HG02870 (cell line): ENCODE measurements around the gene SEC24B.
"Not testable (repeated sequence)": the region's sequence is repeated elsewhere in the genome, so short reads cannot be mapped to it uniquely, and the experiment has no call there.

Experiments used
- ATAC-seq: cut with Tn5 transposase; IDR thresholded peaks from one replicate; pipeline ENCODE4 v1.9.1; 2021; ENCODE audit warnings: mild to moderate bottlenecking, moderate library complexity; ENCODE audit not compliant: unreplicated experiment

The SEC24B gene

DNA sequence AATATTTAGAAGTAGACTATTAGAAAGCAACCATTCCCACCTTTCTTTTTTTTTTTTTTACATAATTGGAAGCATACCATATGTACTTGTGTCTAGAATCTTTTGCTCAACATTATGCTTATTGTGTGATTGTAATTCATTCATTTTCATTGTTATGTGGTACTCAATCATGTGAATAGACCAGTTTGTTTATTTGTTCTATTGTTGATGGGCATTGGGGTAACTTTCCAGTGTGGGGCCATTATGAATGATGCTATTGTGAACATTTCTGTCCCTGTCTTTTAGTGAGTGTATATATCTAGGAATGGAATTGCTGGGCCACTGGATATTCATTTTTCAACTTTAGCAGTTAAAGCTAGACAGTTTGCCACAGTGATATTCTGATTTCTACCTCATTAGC lies 63.9 kb downstream of the SEC24B start:
- ATAC-seq: no peak

DNA sequence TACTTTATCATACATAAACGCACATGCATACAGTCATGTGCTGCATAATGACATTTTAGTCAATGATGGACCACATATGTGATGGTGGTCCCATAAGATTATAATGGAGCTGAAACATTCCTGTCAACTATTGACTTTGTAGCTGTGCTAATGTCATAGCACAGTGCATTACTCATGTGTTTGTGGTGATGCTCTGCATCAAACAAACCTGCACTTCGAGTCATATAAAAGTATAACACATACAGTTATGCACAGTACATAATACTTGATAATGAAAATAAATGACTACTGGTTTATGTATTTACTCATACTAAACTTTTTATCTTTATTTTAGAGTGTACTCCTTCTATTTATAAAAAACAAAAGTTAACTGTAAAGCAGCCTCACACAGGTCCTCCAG lies 65.9 kb downstream of the SEC24B start:
- ATAC-seq: no peak

DNA sequence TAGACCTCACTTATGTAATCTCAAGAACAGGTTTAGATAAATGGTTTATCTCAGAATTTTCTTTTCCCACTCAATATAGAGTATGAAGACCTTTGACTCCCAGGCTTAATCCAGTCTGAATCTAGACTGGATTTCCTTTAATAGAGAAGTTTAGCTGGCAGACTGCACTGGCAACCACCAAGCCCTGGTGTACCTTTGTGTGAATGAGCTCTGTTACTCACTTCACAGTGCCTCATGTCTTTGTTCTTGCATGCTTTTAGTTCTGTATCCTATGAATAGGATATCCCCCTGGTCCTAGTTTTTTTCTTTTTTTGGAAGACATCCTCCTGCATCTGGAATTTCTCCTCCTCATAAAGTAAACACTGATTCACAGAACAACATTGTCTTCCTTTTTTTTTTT lies 73.3 kb downstream of the SEC24B start:
- ATAC-seq: no peak

DNA sequence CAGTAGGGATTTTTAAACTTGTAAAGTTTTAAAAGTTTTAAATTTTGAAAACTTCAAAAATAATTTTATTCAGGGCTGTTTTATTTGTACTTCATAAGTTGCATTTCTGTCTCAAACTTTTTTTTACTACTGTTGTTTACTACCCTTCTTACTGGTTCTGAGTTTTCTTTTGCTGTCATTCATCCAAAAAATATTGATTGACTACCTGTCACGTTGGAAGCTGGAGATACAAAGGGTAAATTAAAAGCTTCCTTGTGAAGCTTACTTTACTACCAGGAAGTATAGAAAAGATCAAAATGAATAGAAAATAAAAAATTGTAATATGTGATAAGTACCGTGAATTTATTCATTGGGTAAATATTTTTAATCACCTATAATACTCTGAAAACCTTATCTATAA lies 77.1 kb downstream of the SEC24B start:
- no peak for ATAC-seq

DNA sequence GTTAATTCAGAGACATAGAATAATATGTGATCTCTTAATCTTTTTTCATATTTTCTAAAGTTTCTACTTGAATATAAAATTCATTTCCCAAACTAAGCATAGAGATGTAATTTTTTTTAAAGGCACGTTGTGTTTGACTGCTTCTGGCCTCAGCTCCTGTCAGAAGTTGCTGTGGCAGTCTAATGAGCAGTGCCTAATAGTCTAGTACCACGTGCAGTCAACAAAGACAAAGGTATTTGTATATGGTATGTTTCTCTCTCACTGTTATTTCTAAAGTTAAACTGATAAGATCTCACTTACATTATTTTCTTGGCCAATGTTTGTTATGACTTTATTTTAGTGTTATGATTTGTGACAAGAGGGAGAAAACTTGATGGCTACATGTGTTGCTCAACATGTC lies 77.8 kb downstream of the SEC24B start:
- no peak for ATAC-seq

DNA sequence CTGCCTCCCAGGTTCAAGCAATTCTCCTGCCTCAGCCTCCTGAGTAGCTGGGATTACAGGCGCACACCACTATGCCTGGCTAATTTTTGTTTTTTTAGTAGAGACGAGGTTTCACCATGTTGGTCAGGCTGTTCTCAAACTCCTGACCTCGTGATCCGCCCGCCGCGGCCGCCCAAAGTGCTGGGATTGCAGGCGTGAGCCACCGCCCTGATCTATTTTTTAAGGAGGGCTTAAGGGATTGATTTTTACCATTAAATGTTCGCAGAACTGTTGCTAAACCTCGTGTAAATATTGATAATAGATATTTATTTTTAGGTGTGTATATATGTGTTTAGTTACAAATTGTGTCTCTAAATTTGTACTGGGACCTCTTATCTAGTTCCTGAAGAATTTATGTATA lies 79.8 kb downstream of the SEC24B start:
- ATAC-seq: not testable (repeated sequence)

DNA sequence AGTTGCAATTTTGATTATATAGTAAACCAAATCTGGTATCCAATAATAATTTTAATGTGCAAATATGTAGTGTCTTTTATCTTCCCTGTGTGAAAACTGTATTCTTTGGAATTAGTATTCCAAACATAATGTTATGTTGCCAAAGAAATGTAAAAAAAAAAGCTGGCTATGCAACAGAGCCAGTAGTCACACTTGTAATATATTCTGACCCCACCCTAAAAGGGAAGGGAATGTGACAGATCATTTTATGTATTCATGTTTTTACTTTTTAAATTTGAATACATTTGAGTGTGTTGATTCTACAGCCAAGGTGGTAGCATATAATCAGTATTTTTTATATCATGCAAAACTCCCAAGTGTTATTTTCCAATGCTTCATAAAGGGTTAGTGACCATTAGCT lies 98.6 kb downstream of the SEC24B start:
- no peak for ATAC-seq

DNA sequence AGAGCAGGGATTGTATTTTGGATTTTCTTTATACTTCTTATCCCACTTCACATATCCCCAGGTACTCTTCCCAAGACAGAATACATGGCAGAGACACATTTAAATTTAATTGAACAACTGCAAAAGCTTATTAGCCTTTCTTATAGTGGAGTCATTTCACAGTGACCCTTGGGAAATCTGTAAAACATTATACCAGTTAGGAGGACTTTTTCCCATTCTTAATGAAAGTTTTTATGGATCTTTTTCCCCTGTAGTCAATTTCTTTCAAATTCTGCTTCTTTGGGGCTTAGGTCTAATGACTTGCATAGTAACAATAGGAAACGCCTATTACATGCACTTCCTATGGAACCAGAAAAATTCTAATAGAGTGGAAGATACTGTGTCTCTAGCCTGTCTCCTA lies 111.8 kb downstream of the SEC24B start:
- no peak for ATAC-seq

DNA sequence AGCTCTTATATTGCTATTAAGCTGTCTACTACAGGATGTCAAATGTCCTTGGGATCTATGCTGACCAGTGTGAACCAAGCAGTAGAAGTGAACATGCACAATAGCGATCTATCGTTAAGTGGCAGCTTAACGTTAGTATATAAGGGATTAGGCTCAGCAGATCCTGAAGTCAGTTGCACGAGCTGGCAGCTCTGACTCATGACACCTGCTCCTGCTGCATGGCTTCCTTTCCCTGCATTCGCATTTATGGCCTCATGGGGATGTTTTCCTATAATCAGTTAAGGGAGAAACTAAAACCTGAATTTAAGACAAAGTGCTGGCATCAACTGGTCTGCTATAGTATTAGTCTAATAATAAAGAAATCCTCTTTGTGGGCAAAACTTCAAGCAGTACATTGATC lies 113.8 kb downstream of the SEC24B start:
- no peak for ATAC-seq

DNA sequence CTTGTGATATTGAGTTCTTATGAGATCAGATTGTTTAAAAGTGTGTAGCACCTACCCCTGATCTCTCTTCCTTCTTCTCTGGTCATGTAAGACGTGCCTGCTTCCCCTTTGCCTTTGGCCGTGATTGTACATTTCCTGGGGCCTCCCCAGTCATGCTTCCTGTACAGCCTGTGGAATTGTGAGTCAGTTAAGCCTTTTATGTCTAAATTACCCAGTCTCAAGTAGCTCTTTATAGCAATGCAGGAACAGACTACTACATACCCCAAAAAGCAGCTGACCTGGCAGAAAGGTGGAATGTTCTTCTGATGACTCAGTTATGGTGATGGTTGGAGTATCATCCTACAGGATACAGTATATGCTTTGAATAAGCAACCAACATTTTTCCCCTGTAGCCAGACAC lies 115.0 kb downstream of the SEC24B start:
- ATAC-seq: no peak

DNA sequence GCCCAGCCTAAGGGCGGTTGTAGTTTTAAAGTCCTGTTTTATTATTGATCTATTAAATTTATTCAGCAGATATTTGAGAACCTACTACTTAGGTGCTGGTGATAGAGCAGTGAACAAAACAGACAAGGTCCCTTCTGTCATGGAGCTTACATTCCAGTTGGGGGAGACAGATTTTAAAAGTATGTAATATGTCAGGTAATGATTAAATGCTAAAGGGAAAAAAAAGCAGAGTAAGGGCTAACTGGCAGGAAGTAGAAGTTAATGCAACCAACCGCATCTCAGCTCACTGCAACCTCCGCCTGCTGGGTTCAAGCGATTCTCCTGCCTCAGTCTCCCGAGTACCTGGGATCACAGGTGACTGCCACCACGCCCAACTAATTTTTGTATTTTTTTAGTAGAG lies 118.6 kb downstream of the SEC24B start:
- no peak for ATAC-seq

DNA sequence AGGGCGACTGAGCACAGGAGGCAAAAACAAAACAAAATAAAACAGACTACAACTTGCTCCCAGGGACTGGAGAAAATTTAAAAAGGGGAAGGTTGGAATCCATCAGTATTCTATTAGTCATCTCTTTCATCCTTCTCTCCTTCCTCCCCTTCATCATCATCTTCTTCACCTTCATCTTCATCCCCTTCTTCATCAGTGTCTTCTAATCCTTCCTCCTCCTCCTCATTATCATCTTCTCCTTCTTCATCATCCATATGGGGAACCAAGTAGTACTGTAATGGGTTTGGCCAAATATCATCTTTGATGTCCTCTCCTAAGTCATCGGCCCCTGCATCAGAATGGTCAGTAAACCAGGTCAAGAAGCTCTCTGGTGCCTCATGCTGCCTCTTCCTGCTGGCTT lies 119.5 kb downstream of the SEC24B start:
- no peak for ATAC-seq

DNA sequence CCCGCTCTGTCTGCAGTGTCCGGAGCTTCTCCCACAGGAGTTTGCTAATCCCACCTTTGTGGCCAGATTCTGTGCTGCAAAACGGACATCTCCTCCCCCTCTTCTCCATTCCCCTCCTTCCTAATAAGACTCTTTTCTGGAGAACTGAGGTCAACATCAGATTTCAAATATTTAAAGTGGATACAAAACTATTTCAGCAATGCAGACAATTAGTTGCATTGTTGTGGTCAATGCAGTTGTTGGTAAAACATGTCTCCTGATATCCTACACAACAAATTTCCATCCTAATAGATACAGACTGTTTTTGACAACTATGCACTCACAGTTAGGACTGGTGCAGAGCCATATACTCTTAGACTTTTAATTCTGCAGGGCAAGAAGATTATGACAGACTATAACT lies 121.4 kb downstream of the SEC24B start:
- no peak for ATAC-seq

DNA sequence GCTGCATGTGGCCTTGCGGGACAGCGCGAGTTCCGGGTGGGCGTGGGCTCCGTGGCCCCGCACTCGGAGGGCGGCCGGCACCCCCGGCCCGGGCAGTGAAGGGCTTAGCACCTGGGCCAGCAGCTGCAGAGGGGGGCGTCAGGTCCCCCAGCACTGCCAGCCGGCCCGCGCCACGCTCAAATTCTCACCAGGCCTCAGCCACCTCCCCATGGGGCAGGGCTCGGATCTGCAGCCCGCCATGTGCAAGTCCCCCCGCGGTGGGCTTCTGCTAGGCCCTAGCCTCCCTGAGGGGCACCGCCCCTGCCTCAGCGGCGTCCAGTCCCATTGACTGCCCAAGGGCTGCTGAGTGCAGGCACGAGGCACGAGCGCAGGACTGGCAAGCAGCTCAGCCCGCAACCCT lies 123.8 kb downstream of the SEC24B start:
- no peak for ATAC-seq

DNA sequence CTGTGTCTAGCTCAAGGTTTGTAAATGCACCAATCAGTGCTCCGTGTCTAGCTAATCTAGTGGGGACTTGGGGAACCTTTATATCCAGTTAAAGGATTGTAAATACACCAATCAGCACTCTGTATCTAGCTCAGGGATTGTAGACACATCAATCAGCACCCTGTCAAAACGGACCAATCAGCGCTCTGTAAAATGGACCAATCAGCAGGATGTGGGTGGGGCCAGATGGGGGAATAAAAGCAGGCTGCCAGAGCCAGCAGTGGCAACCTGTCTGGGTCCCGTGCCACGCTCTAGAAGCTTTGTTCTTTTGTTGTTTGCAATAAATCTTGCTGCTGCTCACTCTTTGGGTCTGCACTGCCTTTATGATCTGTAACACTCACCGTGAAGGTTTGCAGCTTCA lies 124.5 kb downstream of the SEC24B start:
- not testable (repeated sequence) for ATAC-seq

DNA sequence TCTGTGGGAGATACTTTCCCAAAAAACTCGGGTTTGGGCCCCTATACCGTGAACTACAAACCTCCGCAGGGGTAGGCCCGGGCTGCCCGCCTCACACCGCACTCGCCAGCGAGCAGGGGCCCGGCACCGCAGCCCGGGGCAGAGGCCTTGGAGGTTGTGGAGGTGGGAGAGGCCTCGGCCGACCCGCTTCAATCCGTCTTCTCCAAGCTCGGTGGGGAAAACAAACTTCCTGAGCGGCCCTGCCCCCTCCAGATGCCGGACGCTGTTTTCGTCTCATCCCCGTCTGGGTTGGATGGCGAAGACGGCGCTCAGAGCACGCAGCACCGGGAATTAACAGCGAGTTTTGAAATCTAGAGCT lies 126.0 kb downstream of the SEC24B start:
- peak; percentile 16 for ATAC-seq

DNA sequence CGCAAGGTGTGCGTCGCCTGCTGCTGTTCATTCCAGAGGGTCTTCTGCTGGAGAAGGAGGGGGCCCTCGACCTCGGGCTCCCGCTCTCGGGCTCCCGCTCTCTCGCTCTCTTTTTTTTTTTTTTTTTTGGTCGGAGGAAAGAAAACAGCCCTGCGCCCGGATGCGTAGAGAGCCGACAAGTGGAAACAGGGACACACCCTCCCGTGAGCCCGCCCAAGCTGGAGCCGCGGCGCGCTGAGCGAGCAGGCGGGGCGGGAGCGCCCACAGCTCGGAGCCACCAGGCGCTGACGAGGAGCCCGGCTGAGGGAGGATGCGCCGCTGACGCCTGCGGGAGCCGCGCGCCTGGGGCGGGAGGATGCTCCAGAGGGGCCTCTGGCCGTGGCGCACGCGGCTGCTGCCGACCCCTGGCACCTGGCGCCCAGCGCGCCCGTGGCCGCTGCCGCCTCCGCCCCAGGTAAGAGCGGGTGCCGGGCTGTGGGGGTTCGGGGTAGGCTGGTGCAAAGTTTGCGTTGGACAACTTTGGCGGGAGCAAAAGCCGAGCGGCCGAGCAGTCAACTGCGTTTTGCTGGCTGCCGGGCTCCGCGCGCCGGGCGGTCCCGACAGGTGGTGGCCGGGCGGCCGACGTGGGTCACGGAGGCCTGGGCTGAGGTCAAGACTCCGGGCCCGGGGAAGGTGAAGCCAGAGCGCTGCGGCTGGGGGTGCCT lies 126.5 kb downstream of the SEC24B start, which contains the start of gene MCUB:
Gene MCUB (plus strand): TSS at position 264 of the 704 bp plus-strand sequence. CDS start 92 bp downstream, at position 356.
- ATAC-seq: peak; percentile 85

DNA sequence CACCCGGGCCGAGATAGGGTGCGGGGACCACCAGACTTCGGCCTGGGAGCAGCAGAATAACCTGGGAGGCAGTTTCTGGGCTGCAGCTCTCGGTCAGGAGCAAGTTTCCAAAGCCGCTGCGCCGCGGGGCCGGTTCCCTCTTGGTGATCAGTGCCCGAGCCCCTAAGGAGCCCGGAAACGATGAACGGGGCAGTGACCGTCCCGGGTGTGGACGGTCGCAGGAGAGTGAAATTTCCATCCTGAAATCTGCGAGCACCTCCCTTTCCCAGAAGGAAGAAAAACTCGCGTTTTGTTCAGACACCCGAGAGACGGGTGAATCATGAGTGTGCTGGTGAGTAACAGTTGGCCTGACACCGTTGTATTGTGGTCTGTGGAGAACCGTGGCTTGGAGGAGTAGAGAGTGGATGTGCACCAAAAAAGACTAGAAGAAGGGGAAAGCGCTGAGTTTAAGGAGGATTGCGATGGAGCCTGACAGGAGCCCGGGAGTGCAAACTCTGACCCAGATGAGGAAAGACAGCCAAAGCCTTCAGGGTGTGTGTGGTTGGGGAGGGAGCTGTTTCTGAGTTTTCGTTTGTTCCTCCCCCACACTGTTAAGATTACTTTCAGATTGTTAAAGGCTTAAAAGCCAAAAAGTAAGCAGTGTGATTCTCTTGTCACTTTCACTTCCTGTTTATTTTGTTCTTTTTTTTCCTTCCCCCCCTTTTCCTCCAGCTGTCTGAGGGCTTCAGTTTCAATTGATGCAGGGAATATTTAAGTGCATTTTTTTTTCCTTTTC lies 127.3 kb downstream of the SEC24B start:
- peak; percentile 61 for ATAC-seq

DNA sequence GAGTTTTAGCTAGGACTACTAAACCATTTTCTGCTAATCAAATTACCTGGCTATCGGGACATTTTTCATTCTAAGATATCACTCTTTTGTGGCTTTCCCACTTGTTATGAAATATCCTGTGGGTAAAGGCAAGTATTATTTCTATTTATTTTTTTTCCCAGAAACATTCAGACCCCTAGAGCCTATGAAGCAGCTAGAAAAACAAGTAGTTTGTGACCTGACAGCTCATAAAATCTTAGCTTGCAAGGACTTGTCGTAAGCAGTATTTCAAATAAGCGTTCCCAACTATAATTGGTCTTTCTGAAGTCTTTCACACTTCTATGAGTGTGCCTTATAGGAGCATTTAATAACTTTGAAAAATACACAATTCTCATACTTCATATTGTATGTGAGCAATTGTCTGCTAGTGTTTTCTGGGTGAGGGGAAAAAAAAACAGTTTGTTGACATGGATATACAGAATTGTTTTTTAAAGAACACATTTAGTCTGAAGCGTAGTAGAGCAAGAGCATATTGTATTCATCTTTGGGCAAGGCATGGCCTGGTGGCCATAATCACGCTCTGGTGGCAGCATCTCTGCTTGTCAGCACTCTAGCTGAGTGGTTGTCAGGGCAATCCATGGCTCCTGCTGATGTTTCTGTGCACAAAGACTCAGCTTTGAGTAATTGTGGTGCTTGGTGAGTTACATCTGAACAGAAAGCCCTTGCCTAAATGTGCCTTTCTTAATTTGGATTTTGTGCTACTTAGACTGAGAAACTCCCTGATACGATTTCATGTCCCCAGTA lies 129.0 kb downstream of the SEC24B start:
- ATAC-seq: no peak

DNA sequence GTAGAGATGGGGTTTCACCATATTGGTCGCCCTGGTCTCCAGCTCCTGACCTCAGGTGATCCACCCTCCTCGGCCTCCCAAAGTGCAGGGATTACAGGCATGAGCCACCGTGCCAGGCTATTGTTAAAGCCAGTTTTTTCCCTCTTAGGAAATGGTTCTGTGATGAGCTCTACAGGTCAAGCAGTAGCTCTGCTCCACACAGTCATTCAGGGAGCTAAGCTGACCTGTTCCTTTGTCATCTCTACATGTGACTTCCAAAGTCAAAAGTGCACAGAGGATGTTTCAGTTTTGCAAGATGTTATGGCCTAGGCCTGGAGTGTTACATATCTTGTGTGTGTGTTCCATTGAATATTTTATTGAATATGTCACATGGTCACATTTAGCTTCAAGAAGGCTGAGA lies 137.9 kb downstream of the SEC24B start:
- no peak for ATAC-seq

DNA sequence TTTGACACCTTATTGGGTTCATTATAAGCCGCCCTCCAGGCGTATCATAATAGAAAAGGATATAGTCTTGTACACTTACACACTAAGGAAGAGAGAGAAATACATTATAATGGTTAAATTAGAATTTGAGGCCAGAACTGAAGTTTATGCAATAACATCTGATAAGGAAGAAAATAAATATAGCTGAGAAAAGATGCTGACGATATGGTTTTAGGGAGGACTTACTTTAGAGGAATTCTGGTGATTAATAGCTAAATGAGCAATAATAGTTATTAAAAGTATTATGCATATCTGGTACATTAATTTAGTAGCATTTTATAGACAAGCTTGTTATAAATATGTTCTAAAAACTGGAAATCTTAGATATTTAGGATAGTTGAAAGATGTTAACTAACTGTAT lies 138.5 kb downstream of the SEC24B start:
- ATAC-seq: no peak

DNA sequence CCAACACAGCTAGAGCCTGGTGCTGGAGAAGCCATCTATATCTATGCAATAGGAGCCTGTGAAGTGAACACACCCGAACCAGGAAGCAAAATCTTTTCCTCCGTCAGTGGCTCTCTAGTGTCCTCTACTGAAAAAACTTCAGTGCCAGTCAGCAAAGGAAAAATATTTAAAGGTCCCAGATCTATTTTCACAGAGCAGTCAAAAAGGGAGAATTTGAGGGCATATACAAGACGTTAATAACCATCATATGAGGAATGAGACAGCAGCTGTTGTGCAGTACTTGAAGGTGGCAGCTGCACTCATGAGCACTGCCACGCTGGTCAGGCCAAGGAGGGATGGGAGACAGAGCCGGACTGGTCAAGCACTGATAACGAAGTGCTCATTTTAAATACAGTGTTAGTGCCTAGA lies 140.8 kb downstream of the SEC24B start:
- no peak for ATAC-seq
